ENCODE data around the gene CRACR2B.

Gene CRACR2B

GRCh38 chr11:855330-855674 is 27.6 kb downstream of the CRACR2B start:
- DNase-seq = no peak

- no peak for DNase-seq
Observed at GRCh38 chr11:855796-856195, 28.1 kb downstream of the CRACR2B start.

- DNase-seq = no peak
Observed at GRCh38 chr11:856397-856796, 28.7 kb downstream of the CRACR2B start.

- DNase-seq = no peak
Observed at GRCh38 chr11:858053-858761, 30.5 kb downstream of the CRACR2B start.

GRCh38 chr11:858762-859339 is 31.1 kb downstream of the CRACR2B start:
- DNase-seq = no peak

GRCh38 chr11:859394-860131 is 31.8 kb downstream of the CRACR2B start:
- peak; percentile 90 for DNase-seq

GRCh38 chr11:860234-861104 is 32.8 kb downstream of the CRACR2B start:
- DNase-seq = no peak

GRCh38 chr11:861105-861479 is 33.4 kb downstream of the CRACR2B start:
- peak; percentile 75 for DNase-seq

GRCh38 chr11:862081-862661 is 34.5 kb downstream of the CRACR2B start:
- DNase-seq = peak; percentile 34

- no peak for DNase-seq
Observed at GRCh38 chr11:862696-863022, 34.9 kb downstream of the CRACR2B start.

- DNase-seq = no peak
Observed at GRCh38 chr11:863023-863909, 35.5 kb downstream of the CRACR2B start.

- no peak for DNase-seq
Observed at GRCh38 chr11:863910-864827, 36.5 kb downstream of the CRACR2B start.

GRCh38 chr11:864898-865297 is 37.2 kb downstream of the CRACR2B start:
- DNase-seq = no peak

GRCh38 chr11:865462-866430 is 38.0 kb downstream of the CRACR2B start:
- DNase-seq = no peak

GRCh38 chr11:866481-866880 is 38.8 kb downstream of the CRACR2B start:
- DNase-seq = no peak

GRCh38 chr11:867856-868358 is 40.2 kb downstream of the CRACR2B start:
- DNase-seq = no peak

GRCh38 chr11:868394-868793 is 40.7 kb downstream of the CRACR2B start:
- no peak for DNase-seq

- no peak for DNase-seq
Observed at GRCh38 chr11:868802-869201, 41.1 kb downstream of the CRACR2B start.

GRCh38 chr11:869399-870126 is 41.8 kb downstream of the CRACR2B start:
- no peak for DNase-seq

All from NCI-H345 (cell line).